ENCODE data around the gene AMBRA1.

AMBRA1 gene

DNA sequence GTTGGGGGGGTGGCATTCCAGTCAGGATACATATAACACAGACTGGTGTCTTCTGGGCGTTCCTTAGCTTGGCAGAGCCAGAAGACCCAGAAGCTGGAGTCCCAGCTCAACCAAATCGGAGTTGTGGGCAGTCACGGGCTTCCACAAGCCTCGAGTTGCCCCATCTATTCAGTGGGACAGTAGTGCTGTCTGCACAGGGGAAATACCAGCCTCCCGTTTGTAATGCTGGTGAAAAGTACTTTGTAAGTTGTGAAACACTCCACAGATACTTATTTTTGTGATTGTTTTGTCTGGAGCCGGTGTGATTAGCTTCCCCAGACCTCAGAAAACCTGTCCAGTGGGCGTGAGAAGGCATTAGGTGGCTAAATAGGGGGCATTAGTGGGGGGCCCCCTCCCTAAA, 232.9 kb downstream of the AMBRA1 start:
- TF ChIP-seq, protein P1, sequence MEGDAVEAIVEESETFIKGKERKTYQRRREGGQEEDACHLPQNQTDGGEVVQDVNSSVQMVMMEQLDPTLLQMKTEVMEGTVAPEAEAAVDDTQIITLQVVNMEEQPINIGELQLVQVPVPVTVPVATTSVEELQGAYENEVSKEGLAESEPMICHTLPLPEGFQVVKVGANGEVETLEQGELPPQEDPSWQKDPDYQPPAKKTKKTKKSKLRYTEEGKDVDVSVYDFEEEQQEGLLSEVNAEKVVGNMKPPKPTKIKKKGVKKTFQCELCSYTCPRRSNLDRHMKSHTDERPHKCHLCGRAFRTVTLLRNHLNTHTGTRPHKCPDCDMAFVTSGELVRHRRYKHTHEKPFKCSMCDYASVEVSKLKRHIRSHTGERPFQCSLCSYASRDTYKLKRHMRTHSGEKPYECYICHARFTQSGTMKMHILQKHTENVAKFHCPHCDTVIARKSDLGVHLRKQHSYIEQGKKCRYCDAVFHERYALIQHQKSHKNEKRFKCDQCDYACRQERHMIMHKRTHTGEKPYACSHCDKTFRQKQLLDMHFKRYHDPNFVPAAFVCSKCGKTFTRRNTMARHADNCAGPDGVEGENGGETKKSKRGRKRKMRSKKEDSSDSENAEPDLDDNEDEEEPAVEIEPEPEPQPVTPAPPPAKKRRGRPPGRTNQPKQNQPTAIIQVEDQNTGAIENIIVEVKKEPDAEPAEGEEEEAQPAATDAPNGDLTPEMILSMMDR (IDR thresholded peaks at IDR 0.05; ENCODE audit: insufficient read depth, low read depth, low read length, missing control alignments), result no peak
- DNase-seq (ENCODE audit: low read depth), result no peak
- H3K4me3 ChIP-seq (ENCODE audit: low read depth, low read length), result peak overlapping the region; percentile 44

DNA sequence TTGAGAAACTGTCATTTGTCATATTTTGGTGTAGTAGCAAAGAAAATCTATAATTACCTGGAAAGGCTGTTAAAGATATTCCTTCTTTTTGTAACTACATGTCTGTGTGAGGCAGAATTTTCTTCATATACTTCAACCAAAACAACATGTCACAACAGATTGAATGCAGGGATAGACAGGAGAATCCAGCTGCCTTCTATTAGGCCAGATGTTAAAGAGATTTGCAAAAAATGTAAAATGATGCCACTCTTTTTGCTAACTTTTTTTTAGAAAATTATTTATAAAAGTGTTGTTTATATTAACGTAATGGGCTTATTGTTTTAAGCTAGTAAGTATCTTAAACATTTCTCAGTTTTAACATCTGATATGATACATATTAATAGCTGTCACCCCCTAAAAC, 233.9 kb downstream of the AMBRA1 start:
- no peak for DNase-seq (ENCODE audit: low read depth)
- H3K4me3 ChIP-seq (ENCODE audit: low read depth, low read length), result no peak overlapping the region
- TF ChIP-seq, protein P1 (IDR thresholded peaks at IDR 0.05; ENCODE audit: insufficient read depth, low read depth, low read length, missing control alignments), result no peak

DNA sequence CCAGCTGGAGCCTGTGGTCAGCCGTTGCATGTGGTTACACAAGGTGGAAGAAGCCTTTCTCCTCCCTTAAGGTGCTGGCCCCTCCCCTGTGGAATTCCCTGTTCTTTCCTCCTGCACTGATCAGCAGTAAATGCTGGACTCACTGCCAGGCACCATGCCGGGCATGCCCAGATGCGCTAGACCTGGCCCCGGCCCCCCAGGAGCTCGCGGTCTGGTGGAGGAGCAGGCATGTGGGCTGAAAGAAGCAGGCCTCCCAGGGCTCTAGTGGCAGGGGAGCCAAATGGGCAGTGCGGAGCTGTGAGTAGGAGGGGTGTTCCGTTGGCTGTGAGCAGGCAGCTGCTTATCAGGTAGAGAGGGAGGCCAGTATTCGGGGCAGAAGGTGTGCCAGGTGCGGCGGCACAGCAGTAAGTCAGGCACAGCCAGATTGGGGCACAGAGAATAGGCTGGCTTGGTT, 236.3 kb downstream of the AMBRA1 start:
- TF ChIP-seq, protein P1 (IDR thresholded peaks at IDR 0.05; ENCODE audit: insufficient read depth, low read depth, low read length, missing control alignments), result no peak
- no peak for DNase-seq (ENCODE audit: low read depth)
- H3K4me3 ChIP-seq (ENCODE audit: low read depth, low read length), result no peak overlapping the region

DNA sequence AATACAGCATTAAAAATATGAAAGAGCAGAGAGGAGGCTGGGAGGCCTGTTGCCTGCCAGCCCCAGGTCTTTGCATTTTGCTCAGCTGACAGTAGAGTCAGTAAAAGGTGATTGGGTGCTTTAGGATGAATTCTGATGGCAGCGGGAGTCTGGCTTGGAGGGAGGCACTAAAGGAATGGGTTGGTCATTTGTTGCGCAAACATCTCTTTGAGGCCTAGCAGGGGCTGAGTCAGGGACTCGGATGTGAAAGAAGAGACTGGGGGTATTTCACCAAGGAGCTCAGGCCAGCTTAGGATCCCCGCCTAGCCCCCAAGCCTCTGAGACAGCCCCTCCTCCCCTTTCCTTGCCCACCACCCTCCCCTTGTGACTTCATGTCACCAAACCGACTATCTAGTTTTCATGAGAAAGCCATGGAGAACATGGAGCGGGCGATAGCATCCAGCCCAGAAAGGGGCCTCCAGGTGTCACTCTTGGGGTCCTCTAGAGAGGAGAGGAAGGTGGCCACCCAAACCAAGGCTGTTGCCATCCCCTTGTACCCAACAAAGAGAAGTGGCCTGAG, 236.8 kb downstream of the AMBRA1 start:
- no peak overlapping the region for H3K4me3 ChIP-seq (ENCODE audit: low read depth, low read length)
- no peak for DNase-seq (ENCODE audit: low read depth)
- TF ChIP-seq, protein P1 (IDR thresholded peaks at IDR 0.05; ENCODE audit: insufficient read depth, low read depth, low read length, missing control alignments), result no peak

DNA sequence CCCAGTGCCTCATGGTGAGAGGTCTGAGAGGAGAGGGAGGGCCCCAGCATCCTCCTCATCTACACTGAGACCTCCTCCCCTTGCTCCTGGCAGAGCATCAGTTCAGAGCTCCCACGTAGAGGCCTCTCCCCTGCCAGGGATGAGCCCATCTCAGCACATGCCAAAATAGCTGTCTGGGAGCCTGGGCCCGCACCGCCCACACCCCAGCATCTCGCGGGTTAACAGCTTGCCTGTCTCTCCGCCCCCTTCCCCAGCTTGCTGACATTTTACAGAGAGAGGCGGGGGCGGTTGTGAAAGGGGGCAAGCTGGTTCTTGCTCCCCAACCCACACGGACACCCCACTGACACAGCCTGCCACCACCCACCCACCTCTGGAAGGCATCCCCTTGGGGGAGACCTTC, 240.1 kb downstream of the AMBRA1 start:
- DNase-seq (ENCODE audit: low read depth), result no peak
- no peak overlapping the region for H3K4me3 ChIP-seq (ENCODE audit: low read depth, low read length)
- TF ChIP-seq, protein P1 (IDR thresholded peaks at IDR 0.05; ENCODE audit: insufficient read depth, low read depth, low read length, missing control alignments), result no peak

DNA sequence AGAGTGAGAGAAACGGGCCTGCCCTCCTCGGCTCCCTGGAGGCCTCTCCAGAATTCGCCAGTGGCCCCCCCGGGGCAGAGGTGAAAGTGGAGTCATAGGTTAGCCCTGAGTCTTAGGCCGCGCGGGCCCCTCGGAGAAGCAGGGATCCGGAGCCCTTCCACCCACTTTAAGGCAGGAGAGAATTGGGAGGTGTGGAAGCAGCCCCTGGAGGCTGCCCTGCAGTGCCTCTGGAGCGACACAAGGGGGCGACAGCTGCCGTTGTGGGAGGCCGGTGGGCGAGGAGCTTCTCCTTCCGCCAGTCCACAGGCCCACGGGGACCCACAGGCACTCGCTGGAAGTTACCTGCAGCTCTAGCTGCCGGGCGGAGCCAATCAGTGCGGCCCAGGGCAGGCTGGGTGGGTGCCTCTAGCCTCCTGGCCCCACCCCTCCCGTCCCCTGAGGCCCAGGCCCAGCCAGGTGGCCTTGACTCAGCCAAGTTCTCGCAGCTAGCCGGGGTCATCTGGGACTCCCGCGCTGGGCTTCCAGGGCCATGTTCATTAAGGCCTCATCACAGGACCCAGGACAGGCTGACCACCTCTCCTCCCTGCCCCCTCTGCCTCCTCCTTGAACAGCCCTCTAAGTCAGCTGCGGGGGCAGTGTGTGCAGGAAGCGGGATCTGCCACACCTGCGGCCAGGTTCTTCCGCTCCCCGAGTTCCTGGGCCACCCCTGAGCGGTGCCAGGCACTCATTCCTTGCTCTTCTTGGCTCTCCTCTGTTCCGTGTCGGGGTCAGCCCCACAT, 241.6 kb downstream of the AMBRA1 start:
- no peak overlapping the region for H3K4me3 ChIP-seq (ENCODE audit: low read depth, low read length)
- TF ChIP-seq, protein P1 (IDR thresholded peaks at IDR 0.05; ENCODE audit: insufficient read depth, low read depth, low read length, missing control alignments), result peak; percentile 79
- peak; percentile 52 for DNase-seq (ENCODE audit: low read depth)

All from GM12865 (cell line).